SK-N-SH (cell line): ENCODE data around the gene PPDPF. TPM values are rescaled to one million over a fixed set of nuclear protein-coding genes. Genes with fewer than 3 reads are reported as not detected.

Experiments
- CTCF ChIA-PET: fragments of 300-600, 350-600 bp; formaldehyde crosslinking; extraction: SDS; loops from one replicate; lab custom pipeline; 2021; lab: Yijun Ruan, JAX
- POLR2A ChIA-PET: fragments of 350-600 bp; sonication (Branson Sonifier 250); formaldehyde crosslinking; extraction: SDS; loops from one replicate; lab custom pipeline; 2020; ENCODE audit warnings: antibody characterized with exemption, inconsistent platforms; lab: Yijun Ruan, JAX
- DNase-seq: peaks from one replicate; pipeline ENCODE4 v3.0.0; 2012
- H2AFZ ChIP-seq: fragments of 200-600 bp; sonication (generic); 2 replicates; pipeline ENCODE4 v1.8.1; 2016; ENCODE audit warnings: antibody characterized with exemption, mild to moderate bottlenecking, low read depth
- H3F3A ChIP-seq: fragments of 200-600 bp; sonication (generic); replicated peaks from 2 replicates; pipeline ENCODE3; 2016; ENCODE audit warnings: antibody characterized with exemption, mild to moderate bottlenecking; ENCODE audit not compliant: insufficient read depth
- H3K27ac ChIP-seq, 2 experiments: fragments of 200-500 bp in 1 of 2; fragments of 200-600 bp in 1 of 2; sonication (Bioruptor generic) in 1 of 2; sonication (generic), shearing (Covaris generic) in 1 of 2; 2 replicates each; pipeline versions ENCODE4 v1.5.1 to v1.6.1; 2014 to 2016; ENCODE audit warnings: low read depth in 2 of 2, inconsistent platforms in 1 of 2, low read length in 1 of 2, mild to moderate bottlenecking in 1 of 2, mixed read lengths in 1 of 2
- H3K27me3 ChIP-seq: fragments of 200-600 bp; sonication (generic), shearing (Covaris generic); 2 replicates; pipeline ENCODE4 v1.6.1; 2016; ENCODE audit warnings: mixed run types; ENCODE audit not compliant: insufficient read depth
- H3K36me3 ChIP-seq, 2 experiments: fragments of 200-500 bp in 1 of 2; fragments of 200-600 bp in 1 of 2; sonication (Bioruptor generic) in 1 of 2; sonication (generic) in 1 of 2; replicated peaks in 1 of 2; 2 replicates each; pipeline versions ENCODE3 to v1.5.1; 2014 to 2016; ENCODE audit warnings: low read length in 1 of 2, mild to moderate bottlenecking in 1 of 2; ENCODE audit not compliant: insufficient read depth in 2 of 2, control insufficient read depth in 1 of 2
- H3K4me1 ChIP-seq, 2 experiments: fragments of 200-500 bp in 1 of 2; fragments of 200-600 bp in 1 of 2; sonication (Bioruptor generic) in 1 of 2; sonication (generic), shearing (Covaris generic) in 1 of 2; 2 replicates each; pipeline versions ENCODE4 v1.5.1 to v1.6.1; 2014 to 2016; ENCODE audit warnings: low read depth in 1 of 2, low read length in 1 of 2, mixed run types in 1 of 2; ENCODE audit not compliant: insufficient read depth in 2 of 2, control insufficient read depth in 1 of 2
- H3K4me2 ChIP-seq: fragments of 200-600 bp; sonication (generic), shearing (Covaris generic); 2 replicates; pipeline ENCODE4 v1.6.1; 2017; ENCODE audit warnings: mixed run types
- H3K4me3 ChIP-seq, 2 experiments: fragments of 200-500 bp in 1 of 2; fragments of 200-600 bp in 1 of 2; sonication (Bioruptor generic) in 1 of 2; sonication (generic), shearing (Covaris generic) in 1 of 2; 2 replicates each; pipeline versions ENCODE4 v1.5.1 to v1.8.1; 2014 to 2016; ENCODE audit warnings: low read depth in 2 of 2, inconsistent platforms in 1 of 2, low read length in 1 of 2, mild to moderate bottlenecking in 1 of 2, mixed read lengths in 1 of 2, moderate library complexity in 1 of 2
- H3K79me2 ChIP-seq: fragments of 200-600 bp; sonication (generic); 2 replicates; pipeline ENCODE4 v1.8.1; 2017; ENCODE audit warnings: mild to moderate bottlenecking; ENCODE audit not compliant: insufficient read depth
- H3K9ac ChIP-seq: fragments of 200-600 bp; sonication (generic); 2 replicates; pipeline ENCODE4 v1.6.1; 2017; ENCODE audit warnings: mixed run types
- H3K9me2 ChIP-seq: fragments of 200-600 bp; sonication (generic); 2 replicates; pipeline ENCODE4 v1.6.1; 2017; ENCODE audit warnings: mixed run types
- H3K9me3 ChIP-seq: fragments of 200-600 bp; sonication (generic); 2 replicates; pipeline ENCODE4 v1.6.1; 2017; ENCODE audit warnings: mixed run types, mild to moderate bottlenecking, moderate library complexity
- H4K20me1 ChIP-seq: fragments of 200-600 bp; sonication (generic); 2 replicates; pipeline ENCODE4 v1.6.1; 2017; ENCODE audit warnings: mild to moderate bottlenecking, mixed run types; ENCODE audit not compliant: insufficient read depth
- EZH2phosphoT487 ChIP-seq: fragments of 200-600 bp; sonication (generic); IDR thresholded peaks from 2 replicates; pipeline ENCODE4 v1.6.1; 2017; ENCODE audit warnings: low read depth, mixed run types, mild to moderate bottlenecking, antibody characterized with exemption, moderate library complexity, borderline replicate concordance
- FOXJ3 ChIP-seq: sonication (generic); formaldehyde crosslinking; IDR thresholded peaks from 2 replicates; pipeline ENCODE4 v1.5.1; 2020; ENCODE audit warnings: mild to moderate bottlenecking, missing genetic modification reagents
- GABPA ChIP-seq: IDR thresholded peaks from 2 replicates; pipeline ENCODE4 v1.4.0; 2012; ENCODE audit warnings: low read depth, mild to moderate bottlenecking
- GATA2 ChIP-seq: sonication (generic); formaldehyde crosslinking; IDR thresholded peaks from 2 replicates; pipeline ENCODE4 v1.5.0; 2020; ENCODE audit warnings: mild to moderate bottlenecking, missing genetic modification reagents
- MEF2A ChIP-seq: IDR thresholded peaks from 2 replicates; pipeline ENCODE4 v1.4.0; 2012; ENCODE audit warnings: low read depth, borderline replicate concordance
- MXI1 ChIP-seq: IDR thresholded peaks from 2 replicates; pipeline ENCODE4 v1.6.1; 2012; ENCODE audit warnings: mild to moderate bottlenecking, low read depth, low read length, improper control_type of control experiment
- NRF1 ChIP-seq: IDR thresholded peaks from 2 replicates; pipeline ENCODE4 v1.6.1; 2012; ENCODE audit warnings: low read depth, mild to moderate bottlenecking, low read length
- PBX3 ChIP-seq: IDR thresholded peaks from 2 replicates; pipeline ENCODE4; 2012
- REST ChIP-seq: IDR thresholded peaks from 2 replicates; pipeline ENCODE4 v1.6.1; 2012; ENCODE audit warnings: mild to moderate bottlenecking, low read depth, low read length, moderate library complexity
- RXRA ChIP-seq: IDR thresholded peaks from 2 replicates; pipeline ENCODE4 v1.4.0; 2012; ENCODE audit warnings: low read depth, mild to moderate bottlenecking, borderline replicate concordance
- SMC3 ChIP-seq: IDR thresholded peaks from 2 replicates; pipeline ENCODE4 v1.6.1; 2012; ENCODE audit warnings: low read depth, low read length, improper control_type of control experiment
- TAF1 ChIP-seq: IDR thresholded peaks from 2 replicates; pipeline ENCODE4 v1.6.1; 2012; ENCODE audit warnings: low read depth, mild to moderate bottlenecking, low read length, moderate library complexity, borderline replicate concordance
- TCF12 ChIP-seq: IDR thresholded peaks from 2 replicates; pipeline ENCODE4 v1.4.0; 2012
- WGBS: methylation state at CpG from one replicate; pipeline ENCODE4 v1.1.6; 2017; ENCODE audit warnings: low lambda C conversion rate; 5-methylcytosine and 5-hydroxymethylcytosine counted together
- polyA plus RNA-seq, 3 experiments: library from polyadenylated mRNA; depleted of rRNA; stranded (reverse); fragments of >200 nt; gene quantifications; 2 replicates each; pipeline ENCODE4 v1.2.3, GENCODE V29; 2012

Gene PPDPF
- polyA plus RNA-seq, 1 of the 3 experiments (the other 2 are of a cell fraction): 71.4 TPM

- POLR2A ChIA-PET: interaction anchor here (1.3 to 1.7 kb wide), 2 partner anchors 9 to 15 kb away, joined by 6 to 8 read pairs; no protein-coding TSS in a partner anchor
- H3K4me3 ChIP-seq: peak within 1 kb of the TSS in 1 of 2 experiments; percentile 56; a peak in 2 of 4 replicates
- H3K9ac ChIP-seq: no peak within 1 kb of the TSS
- no peak within 1 kb of the TSS; the same call in 1 of the 2 replicates for H3K4me2 ChIP-seq
- CTCF ChIA-PET: interaction anchor here (0.9 to 5.2 kb wide), 7 partner anchors 9 to 46 kb away, joined by 3 to 24 read pairs (median 12); no protein-coding TSS in a partner anchor
- H3K9me2 ChIP-seq: no peaks in the 10 kb centered on the region
- no peaks in the 10 kb centered on the region for H3F3A ChIP-seq
- H2AFZ ChIP-seq: no peak within 1 kb of the TSS
- H3K36me3 ChIP-seq: no peaks in the 10 kb centered on the region
- TF ChIP-seq FOXJ3 (CRISPR knock-in tag): no peak
- TF ChIP-seq GABPA: no peak
- TF ChIP-seq GATA2 (CRISPR knock-in tag): no peak
- TF ChIP-seq RXRA: no peak
- TF ChIP-seq PBX3: no peak
- no peak for TF ChIP-seq MEF2A
- TF ChIP-seq REST: no peak
- no peak for TF ChIP-seq SMC3
- H3K79me2 ChIP-seq: no peaks in the 10 kb centered on the region
- WGBS: under 1% methylated on average over 23 of the region's 111 CpGs
- DNase-seq: peak; percentile 87
- H3K27ac ChIP-seq: peak within 1 kb of the TSS in 1 of 2 experiments; percentile 86; a peak in 2 of 4 replicates
- H3K27me3 ChIP-seq: peaks cover 26% of the 10 kb centered on the region
- peaks cover 0 to 55% of the 10 kb centered on the region in 2 experiments; a peak in 1 of 4 replicates for H3K4me1 ChIP-seq
- H3K9me3 ChIP-seq: no peaks in the 10 kb centered on the region
- H4K20me1 ChIP-seq: no peaks in the 10 kb centered on the region
Measured at GRCh38 chr20:63471981-63472831, 48.4 kb upstream of the PPDPF start, which contains the start of gene KCNQ2. Gene KCNQ2, minus strand, starts transcription at chr20:63472655. Its CDS starts 192 bp downstream, at chr20:63472463.

GRCh38 chr20:63472862-63473390 lies 47.6 kb upstream of the PPDPF start:
- Histone ChIP-seq H3K9me2 (no peaks in the 10 kb centered on the region), H3K4me3 (no peak overlapping the region), H2AFZ (no peak overlapping the region), H3K79me2 (no peaks in the 10 kb centered on the region), H3K9ac (no peak overlapping the region), H4K20me1 (no peaks in the 10 kb centered on the region), H3K4me1 (peaks cover 0 to 54% of the 10 kb centered on the region in 2 experiments; a peak in 1 of 4 replicates), H3K27me3 (peaks cover 26% of the 10 kb centered on the region), H3K36me3 (no peaks in the 10 kb centered on the region), H3K27ac (peak overlapping the region in 1 of 2 experiments; percentile 58; a peak in 1 of 4 replicates), H3K9me3 (no peaks in the 10 kb centered on the region), H3K4me2 (no peak overlapping the region), H3F3A (no peaks in the 10 kb centered on the region)
- peak; percentile 71 for DNase-seq
- ChIA-PET CTCF (interaction anchor here (0.9 to 5.2 kb wide), 4 partner anchors 10 to 32 kb away, joined by 3 to 24 read pairs (median 14); no protein-coding TSS in a partner anchor), POLR2A (interaction anchor here (0.6 to 1.7 kb wide), 2 partner anchors 16 to 24 kb away, joined by 4 to 6 read pairs; no protein-coding TSS in a partner anchor)
- 56% methylated on average over 9 of the region's 13 CpGs for WGBS
- no peak for TF ChIP-seq EZH2phosphoT487
- no peak for TF ChIP-seq TAF1
- TF ChIP-seq PBX3: no peak
- no peak for TF ChIP-seq REST
- no peak for TF ChIP-seq GABPA
- no peak for TF ChIP-seq NRF1
- no peak for TF ChIP-seq MXI1
- TF ChIP-seq TCF12: no peak
